Activated CD4-positive, CD25-positive, alpha-beta regulatory T cell treated with anti-CD3 and anti-CD28 coated beads, Interleukin-2, amount 50 U/mL, for 72 hours (primary cell): Measurements from ENCODE around the gene GPAT3.
"Not testable (repeated sequence)": the region's sequence is repeated elsewhere in the genome, so short reads cannot be mapped to it uniquely, and the experiment has no call there.

Experiments
- DNase-seq: peaks from one replicate; pipeline ENCODE4 v3.0.0; 2021

The GPAT3 gene

DNA sequence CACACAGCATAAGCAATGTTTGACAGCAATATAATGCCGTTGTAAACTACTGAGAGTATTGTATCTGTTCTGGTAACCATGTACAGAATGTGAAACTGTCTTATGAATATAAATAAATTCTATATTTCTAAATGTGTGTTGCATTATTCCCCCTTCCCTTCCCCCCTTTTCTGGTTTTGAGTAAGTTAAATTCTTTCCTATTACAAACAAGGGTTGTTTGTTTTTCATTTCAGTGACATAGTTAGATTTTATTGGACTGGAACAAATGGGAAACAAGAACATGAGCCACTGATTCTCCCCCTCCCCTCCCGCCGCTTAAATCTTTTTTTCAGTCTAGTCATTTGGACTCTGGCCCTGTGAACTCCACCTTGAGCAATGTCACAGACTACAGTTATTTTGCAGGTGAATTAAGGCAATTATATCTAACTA is 69.8 kb downstream of the GPAT3 start:
- no peak for DNase-seq

DNA sequence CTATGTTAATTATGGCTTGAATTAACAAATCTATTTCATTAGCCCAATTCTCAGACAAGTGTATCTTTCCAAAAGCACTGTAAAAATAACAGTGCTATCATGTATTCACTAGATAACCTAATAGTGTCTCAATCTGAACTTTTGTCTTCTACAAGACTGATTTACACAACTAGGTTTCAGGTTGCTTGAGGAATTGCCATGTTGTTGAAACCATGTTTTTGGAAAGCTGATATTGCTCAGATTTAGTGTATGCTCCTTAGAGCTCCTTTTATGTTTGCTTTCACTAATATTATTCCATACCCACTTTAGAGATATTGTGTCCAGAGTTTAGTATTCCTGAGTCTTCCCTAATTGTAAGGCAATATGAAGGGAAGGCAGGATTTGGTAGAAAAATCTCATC is 70.6 kb downstream of the GPAT3 start:
- DNase-seq: no peak

DNA sequence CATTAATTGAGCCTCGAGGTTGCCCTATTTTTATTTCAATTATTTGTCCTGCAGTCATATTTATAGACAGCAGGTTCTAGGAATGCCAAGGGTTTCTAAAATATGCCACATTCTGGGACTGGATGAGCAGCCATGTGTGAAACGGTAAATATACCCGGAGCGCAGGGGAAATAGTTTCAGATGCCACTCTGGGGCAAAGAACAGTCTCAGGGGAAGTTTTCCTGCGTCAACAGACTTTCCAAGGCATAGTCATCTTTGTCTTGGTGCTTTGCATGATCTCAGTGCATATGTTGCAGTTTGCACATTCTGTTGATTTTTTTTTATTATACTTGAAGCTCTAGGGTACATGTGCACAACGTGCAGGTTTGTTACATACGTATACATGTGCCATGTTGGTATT is 71.0 kb downstream of the GPAT3 start:
- DNase-seq: no peak

DNA sequence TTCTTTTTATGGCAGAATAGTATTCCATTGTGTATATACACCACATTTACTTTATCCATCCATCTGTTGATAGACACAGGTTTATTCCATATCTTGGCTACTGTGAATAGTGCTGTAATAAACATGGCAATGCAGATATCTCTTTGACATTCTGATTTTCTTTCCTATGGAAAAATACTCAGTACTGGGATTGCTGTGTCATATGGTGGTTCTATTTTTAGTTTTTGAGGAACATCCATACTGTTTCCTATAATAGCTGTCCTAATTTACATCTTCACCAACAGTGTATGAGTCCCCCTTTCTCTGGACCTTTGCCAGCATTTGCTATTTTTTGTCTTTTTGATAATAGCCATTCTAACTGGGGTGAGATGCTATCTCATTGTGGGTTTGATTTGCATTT is 73.5 kb downstream of the GPAT3 start:
- no peak for DNase-seq

DNA sequence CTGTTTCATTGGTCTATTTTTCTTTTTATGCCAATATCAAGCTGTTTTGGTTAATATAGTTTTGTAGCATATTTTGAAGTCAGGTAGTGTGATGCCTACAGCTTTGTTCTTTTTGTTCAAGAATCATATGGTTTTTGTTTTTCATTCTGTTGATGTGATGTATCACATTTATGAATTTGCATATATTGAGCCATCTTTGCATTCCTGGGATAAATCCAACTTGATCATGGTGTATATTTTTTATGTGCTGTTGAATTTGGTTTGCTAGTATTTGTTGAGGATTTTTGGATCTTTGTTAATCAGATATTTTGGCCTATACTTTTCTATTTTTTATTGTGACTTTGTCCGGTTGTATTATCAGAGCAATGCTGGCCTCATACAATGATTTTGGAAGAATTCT is 74.8 kb downstream of the GPAT3 start:
- no peak for DNase-seq

DNA sequence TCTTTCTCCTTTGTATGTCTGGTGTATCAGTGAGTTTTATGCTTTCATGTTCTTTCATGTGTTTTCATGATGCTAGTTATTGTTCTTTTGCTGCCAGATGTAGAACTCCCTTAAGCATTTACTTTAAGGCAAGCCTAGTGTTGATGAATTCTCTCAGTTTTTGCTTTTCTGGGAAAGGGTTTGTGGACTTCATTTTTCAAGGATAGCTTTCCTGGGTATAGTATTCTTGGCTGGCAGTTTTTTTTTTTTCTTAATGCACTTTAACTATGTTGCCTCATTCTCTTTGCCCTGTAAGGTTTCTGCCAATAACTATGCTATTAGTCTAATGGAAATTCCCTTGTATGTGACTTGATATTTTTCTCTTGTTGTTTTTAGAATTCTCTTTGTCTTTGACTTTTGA is 77.1 kb downstream of the GPAT3 start:
- DNase-seq: no peak

DNA sequence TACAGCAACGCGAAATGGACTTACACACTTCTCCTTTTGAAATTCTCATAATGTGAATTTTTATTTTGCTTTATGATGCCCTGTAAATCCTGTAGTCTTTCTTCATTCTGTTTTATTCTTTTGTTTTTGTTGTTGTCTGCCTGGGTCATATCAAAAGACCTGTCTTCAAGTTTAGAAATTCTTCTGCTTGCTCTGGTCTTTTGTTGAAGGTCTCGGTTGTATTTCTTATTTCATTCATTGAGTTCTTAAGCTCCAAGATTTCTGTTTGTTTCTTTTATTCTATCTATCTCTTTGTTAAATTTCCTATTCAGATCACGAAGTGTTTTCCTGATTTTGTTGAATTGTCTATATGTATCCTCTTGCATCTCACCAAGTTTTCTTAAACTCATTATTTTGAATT is 78.1 kb downstream of the GPAT3 start:
- no peak for DNase-seq

DNA sequence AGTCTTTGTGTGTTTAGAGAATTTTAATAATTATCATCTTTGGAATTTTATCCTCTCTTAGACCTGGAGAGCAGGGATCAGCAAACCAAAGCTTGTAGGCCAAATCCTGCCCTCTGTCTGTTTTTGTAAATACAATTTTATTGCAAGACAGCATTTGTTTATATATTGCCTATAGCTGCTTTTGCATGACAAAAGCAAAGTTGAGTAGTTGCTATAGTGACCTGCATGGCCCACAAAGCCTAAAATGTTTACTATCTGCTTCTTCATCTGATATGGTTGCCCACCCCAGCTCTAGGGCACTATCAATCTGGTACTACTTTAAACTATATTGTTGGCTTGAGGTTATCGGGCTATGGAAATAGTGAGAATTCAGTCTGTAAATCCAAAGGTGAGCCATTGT is 80.3 kb downstream of the GPAT3 start:
- DNase-seq: no peak

DNA sequence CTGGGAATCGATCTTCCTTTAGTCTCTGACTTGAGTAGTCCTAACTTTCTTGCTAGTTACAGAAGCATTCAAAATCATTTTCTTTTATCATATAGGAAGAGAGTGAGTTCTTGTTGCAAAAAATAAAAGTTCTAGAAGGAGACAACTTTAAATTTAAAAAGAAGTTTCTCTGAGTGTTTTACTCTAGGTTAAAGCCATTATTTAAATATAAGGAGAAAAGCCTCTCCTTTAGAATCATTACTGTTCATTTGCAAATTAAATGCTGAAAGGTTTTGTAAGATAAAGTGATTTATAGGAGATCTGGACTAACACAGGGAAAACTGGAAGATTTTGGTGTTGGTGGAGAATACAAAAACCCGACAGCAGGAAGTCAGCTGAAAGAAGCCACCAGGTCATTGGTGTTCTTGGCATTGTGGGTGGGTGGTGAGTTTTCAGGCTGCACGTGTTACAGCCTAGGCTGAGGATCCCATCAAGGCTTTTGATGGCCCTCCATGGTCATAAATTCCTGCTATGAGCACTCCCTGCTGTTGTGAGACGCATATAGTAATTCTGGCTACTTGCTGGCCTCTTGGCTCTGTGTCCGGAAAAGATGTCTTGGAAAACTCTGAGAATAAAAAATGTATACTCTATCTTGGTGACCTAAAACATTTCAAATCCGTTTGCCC is 81.6 kb downstream of the GPAT3 start:
- DNase-seq: no peak

DNA sequence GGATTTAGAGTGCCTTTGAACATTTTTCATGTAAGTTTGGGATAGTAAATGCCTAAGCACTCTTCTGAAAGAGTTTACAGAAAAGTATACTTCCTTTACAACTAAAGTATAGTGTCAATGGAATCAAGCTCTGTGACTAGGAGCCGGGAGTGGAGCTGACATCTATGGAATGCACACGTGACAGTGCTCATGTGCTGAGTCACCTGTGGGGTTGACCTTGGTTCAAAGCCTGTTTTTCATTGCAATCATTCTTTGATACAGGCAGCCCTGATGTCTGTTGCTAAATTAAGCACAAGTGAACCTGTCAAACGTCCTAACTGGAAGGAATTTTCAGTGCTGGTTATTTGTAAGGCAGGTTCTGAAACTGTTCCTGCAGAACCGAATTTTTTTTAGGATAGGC is 82.5 kb downstream of the GPAT3 start:
- DNase-seq: no peak

DNA sequence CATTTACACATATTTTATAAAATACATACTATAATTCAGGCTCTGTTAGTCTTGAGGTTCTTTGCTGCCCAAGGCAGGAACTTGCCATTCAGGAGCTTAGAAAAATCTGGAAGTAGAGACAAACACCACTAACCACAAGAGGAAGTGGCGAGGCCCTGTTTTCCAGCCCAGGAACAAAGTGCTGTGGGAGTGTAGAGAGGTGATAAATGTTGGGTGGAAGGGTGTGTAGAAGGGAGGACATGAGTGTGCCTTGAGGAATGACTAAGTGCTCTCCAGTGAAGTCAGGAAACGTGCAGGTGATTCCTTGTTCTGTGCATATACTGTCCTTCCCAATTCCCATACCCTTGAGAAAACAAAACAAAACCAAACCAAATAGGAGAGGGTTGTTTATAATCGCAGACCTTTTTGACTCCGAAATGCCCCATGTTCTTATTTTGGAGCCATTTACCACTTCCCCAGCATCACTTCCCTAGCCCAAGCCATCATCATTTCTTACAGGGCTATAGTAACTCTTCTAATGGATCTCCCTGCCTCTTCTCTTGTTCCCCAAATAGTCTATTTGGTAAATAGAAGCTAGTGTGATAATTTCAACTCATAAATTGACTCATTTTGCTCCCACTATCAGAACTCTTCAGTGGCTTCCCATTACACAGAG is 83.2 kb downstream of the GPAT3 start:
- DNase-seq: no peak

DNA sequence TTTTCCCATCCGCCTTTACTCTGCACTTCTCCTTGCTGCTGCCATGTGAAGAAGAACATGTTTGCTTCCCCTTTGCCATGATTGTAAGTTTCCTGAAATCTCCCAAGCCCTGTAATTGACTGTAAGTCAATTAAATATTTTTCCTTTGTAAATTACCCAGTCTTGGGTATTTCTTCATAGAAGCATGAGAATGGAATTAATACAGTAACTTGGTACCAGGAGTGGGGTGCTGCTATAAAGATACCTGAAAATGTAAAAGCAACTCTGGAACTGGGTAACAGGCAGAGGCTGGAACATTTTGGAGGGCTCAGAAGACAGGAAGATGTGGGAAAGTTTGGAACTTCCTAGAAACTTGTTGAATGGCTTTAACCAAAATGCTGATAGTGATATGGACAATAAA is 86.2 kb downstream of the GPAT3 start:
- DNase-seq: not testable (repeated sequence)

DNA sequence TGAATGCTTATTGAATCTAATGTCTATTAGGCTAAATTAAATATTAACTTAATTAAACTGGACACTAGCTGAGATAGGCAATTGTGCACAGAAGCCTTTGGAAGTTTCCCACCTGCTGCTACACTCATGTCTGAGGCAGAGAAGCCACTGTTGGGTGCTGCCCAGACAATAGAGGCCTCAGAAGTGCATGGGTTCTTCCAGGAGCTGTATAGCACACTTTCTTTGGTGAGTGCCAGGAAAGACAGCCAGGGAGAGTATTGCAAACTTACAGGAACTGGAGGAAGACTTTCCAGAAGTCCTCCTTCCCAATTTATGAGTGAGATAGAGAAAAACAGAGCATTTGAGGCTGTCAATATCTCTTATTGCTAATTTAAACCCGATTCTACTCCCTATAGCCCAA is 89.9 kb downstream of the GPAT3 start:
- no peak for DNase-seq

DNA sequence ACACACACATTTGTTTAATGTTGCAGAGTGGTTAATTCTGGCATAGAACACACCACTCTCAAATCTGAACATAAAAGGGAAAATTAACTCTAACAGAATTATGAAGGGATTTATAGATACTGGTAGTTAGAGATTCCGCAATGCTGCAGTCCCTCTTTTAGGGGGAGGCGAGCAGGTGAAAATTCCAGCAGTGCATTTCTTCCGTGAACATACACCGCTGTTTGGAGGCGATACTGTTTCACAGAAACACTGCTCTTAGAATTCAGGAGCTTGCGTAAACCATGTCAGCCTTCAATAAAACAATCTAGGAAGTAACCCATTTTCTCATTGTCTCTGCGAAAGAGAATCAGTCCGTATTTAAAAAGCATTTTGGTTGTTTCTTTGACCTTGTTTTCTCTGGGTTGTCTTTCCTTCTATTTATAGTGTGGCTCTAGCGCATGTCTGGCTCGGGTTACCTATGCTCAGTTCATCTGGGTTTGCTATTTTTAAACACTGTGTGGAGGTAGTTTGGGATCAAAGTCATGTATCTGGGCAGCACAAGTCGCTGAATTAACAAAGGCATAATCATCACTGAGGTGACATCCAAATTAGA is 90.4 kb downstream of the GPAT3 start:
- DNase-seq: no peak

DNA sequence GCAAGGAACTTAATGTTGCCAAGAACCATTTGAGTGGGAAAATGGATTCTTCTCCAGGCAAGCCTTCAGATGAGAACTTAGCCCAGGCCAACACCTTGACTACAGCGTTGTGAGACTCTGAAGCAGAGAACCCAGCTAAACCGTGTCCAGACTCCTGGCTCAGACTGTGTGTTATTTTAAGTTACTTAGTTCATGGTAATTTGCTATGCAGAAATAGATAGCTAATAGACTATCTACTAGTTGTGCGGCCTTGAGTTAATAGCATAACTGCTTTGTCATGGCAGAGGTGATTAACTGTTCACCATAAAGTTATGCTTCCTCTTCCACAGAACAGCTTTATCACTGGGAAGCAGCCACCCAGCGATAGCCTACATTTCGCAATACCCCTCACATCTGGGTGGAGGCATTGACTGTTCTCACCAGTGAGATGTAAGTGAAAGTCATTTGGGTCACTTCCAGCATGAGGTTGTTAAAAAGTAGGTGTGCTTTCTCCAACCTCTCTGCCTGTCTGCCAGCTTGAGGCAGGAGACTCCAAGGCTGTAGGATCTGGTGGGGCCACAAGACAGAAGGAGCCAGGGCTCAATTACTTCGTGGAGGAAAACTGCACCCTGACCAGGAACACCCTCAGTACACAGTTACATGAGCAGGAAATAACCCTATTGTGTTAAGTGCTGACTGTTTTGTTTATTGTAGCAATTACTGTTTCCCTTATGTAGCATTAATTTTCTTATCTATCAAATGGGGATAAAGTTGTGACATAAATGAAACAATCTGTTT is 94.2 kb downstream of the GPAT3 start:
- DNase-seq: no peak

DNA sequence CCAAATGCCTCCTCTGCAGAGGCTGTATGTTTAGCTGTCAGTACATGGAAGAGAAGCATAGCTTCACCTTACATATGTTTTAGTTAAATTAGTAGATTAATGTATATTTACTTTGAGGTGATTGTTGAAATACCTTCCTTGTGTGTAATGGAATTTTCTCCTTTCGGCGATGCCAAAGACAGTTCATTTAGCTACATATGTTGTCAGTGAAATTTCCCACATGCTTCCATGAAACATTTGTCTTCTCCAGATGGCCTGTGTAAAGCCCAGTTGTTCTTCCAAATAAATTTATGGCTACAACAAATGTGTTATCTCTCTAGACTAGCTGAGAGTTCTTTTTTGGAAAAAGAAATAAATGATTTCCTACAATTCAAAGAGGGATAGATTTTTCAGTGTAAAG is 95.2 kb downstream of the GPAT3 start:
- DNase-seq: no peak

DNA sequence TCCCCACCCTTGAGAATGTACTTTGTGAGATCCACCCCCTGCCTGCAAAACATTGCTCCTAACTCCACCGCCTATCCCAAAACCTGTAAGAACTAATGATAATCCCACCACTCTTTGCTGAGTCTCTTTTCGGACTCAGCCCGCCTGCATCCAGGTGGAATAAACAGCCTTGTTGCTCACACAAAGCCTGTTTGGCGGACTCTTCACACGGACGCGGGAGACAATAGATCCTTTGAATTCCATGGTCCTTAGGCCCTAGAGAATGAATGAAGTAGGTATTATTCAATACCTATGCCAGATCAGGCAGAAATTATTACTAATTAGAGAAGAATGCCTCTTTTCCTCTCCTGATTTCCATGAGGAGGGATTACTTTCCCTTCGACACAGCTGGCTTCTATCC is 101.0 kb downstream of the GPAT3 start:
- DNase-seq: no peak

DNA sequence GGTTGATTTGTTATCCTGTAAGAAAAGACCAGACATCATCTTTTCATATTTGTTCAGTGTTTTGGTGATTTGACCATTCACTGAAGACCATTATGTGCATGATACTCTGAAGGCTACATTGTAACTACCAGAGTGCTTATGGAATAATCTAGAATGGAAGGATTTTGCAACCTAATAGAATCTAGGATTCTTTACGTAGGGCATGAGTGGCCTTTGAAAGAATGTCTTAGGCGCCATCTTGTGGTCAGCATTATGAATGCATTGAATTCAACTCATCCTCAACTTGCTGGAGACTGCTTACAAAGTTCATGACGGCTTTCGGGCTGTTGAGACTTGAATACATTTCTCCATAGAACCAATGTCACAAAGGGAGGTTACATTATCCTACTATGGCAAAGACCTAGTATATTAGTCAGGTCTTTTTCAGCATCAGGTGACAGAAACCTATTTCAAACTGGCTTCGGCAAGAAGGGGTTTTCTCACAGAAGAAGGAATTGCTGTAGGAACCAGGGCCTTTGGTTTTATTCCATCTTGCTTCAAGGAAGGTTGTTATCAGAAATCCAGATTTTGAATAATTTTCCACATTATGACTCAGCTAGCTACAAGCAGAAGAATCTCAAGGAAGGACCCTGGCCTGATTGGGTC is 104.1 kb downstream of the GPAT3 start:
- peak; percentile 37 for DNase-seq

DNA sequence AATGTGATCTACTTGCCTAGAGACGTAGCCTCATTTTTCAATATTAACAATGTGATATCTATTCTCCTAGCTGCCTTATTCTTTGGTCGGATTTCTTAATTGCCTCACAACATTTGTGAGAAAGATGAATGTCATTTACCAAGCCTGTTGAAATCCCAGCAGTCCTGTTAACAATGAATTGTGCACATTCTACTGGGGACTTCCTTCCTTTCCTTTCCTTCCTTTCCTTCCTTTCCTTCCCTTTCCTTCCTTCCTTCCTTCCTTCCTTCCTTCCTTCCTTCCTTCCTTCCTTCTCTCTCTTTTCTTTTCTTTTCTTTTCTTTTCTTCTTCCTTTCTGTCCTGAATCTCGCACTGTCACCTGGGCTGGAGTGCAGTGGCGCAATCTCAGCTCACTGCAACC is 107.1 kb downstream of the GPAT3 start:
- DNase-seq: no peak

DNA sequence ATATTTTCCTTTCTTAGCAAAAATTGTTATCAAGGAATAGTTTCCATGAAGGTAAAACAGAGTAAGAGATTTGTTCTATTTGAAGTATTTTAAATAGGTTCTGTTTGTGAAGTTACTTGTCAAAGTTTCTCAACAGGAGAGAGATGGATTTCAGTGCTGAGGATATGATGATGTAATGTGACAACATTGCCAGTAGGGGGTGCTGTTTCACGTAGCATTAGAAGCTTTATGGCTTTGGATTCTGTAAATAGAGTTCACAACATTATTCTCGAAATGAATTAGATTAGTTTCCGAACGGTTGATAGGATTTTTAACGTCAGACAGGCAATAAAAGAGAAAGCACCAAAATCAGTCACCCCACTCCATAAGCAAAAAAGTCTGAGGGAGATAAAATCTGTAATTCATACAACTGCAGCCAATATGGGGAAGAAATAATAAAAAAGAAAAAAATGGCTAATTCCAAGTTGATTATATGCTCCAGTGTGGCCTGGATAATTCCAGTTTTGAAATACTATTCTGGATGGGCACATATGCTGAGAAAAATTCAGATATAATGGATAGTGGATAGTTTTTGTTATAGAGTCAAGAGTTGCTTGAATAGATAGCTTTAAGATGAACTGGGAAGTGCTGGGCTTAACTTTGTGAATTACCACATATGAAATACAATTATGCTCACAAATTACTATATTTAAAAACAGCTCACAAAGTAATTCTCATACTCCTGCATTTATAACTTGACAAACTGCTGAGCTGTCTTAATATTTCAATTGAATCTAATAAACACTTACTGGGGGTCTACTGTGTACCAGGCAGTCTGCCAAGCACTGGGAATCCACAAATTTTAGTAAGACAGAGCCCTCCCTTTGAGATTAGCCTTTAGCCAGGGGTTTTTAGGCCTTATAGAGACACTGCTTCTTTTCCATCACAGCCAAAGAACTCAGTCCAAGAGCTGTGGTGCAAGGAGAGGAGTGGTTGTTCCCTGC is 109.1 kb downstream of the GPAT3 start:
- no peak for DNase-seq

DNA sequence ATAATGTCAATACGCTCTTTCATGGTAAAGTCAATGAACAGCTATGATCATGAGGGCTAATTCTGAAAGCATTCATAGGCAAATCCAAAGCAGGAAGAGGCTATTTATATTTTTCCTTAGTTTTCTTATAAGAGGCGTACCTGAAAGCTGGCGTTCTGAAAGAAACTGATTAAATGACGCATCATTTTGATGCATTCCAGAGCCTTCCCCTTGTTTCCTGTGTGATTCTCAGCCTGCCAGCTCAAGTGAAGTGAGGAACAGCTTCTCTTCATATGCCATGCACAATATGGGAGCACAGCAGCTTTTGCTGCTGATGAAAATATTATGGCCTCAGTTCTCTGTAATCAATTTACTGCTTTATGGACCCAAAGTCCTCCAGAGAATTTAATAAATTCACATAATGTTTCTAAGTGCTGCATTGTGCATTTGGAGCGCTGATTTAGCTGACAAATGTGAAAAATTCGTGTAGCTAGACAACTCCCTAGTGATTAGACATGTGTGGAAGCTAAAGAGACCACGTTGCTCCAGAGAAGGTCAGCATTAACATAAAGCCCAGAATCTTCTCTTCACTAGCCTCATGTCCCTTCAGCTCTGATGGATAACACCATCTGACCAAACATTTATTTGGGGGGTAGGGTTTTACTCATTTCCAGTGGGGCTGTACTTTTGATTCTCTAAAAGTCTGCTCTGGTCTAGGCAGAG is 110.8 kb downstream of the GPAT3 start:
- DNase-seq: no peak
